OCI-LY1 (cell line): ENCODE data around the gene CCDC93.

Experiments used
- H2AFZ ChIP-seq: fragments of 200-600 bp; sonication (generic), shearing (Covaris generic); 2 replicates; pipeline ENCODE4 v1.6.0; 2014; ENCODE audit warnings: antibody characterized with exemption, mild to moderate bottlenecking, low read length
- H3F3A ChIP-seq: fragments of 200-600 bp; sonication (generic), shearing (Covaris generic); 2 replicates; pipeline ENCODE4 v1.6.0; 2014; ENCODE audit warnings: mild to moderate bottlenecking, antibody characterized with exemption, low read length, moderate library complexity; ENCODE audit not compliant: insufficient read depth
- H3K27ac ChIP-seq: fragments of 200-600 bp; sonication (generic); 2 replicates; pipeline ENCODE4 v1.5.1; 2014; ENCODE audit warnings: low read length, mixed run types, mild to moderate bottlenecking, low read depth; ENCODE audit not compliant: poor library complexity, severe bottlenecking
- H3K27me3 ChIP-seq: fragments of 200-600 bp; sonication (generic); 2 replicates; pipeline ENCODE4 v1.6.0; 2014; ENCODE audit warnings: antibody characterized with exemption, mild to moderate bottlenecking, low read length, moderate library complexity; ENCODE audit not compliant: insufficient read depth
- H3K36me3 ChIP-seq: fragments of 200-600 bp; sonication (generic); 2 replicates; pipeline ENCODE4 v1.6.1; 2014; ENCODE audit warnings: mild to moderate bottlenecking, antibody characterized with exemption, low read length, moderate library complexity, mixed read lengths; ENCODE audit not compliant: insufficient read depth
- H3K4me1 ChIP-seq: fragments of 200-600 bp; sonication (generic); 2 replicates; pipeline ENCODE4 v1.5.1; 2014; ENCODE audit warnings: mild to moderate bottlenecking, low read length, moderate library complexity; ENCODE audit not compliant: insufficient read depth, severe bottlenecking
- H3K4me2 ChIP-seq: fragments of 200-600 bp; sonication (generic), shearing (Covaris generic); 2 replicates; pipeline ENCODE4 v1.6.1; 2014; ENCODE audit warnings: low read length
- H3K4me3 ChIP-seq: fragments of 200-600 bp; sonication (generic); 2 replicates; pipeline ENCODE4 v1.5.1; 2014; ENCODE audit warnings: low read length, low read depth, mild to moderate bottlenecking, mixed read lengths; ENCODE audit not compliant: poor library complexity, severe bottlenecking
- H3K79me2 ChIP-seq: fragments of 200-600 bp; shearing (Covaris generic); 2 replicates; pipeline ENCODE4 v1.6.1; 2016; ENCODE audit warnings: mixed run types, low read length, mixed read lengths; ENCODE audit not compliant: insufficient read depth
- H3K9ac ChIP-seq: fragments of 200-600 bp; sonication (generic), shearing (Covaris generic); 2 replicates; pipeline ENCODE4 v1.6.1; 2014; ENCODE audit warnings: mild to moderate bottlenecking, low read length, mixed read lengths
- H3K9me2 ChIP-seq: fragments of 200-600 bp; sonication (generic), shearing (Covaris generic); 2 replicates; pipeline ENCODE4 v1.6.1; 2014; ENCODE audit warnings: low read depth, mild to moderate bottlenecking, low read length, mixed read lengths
- H3K9me3 ChIP-seq: fragments of 200-600 bp; shearing (Covaris generic); 2 replicates; pipeline ENCODE4 v1.6.1; 2014; ENCODE audit warnings: low read length, mixed read lengths
- H4K20me1 ChIP-seq: fragments of 200-600 bp; sonication (generic), shearing (Covaris generic); 2 replicates; pipeline ENCODE4 v1.6.0; 2016; ENCODE audit warnings: mild to moderate bottlenecking, low read length; ENCODE audit not compliant: insufficient read depth
- EZH2 ChIP-seq: fragments of 200-600 bp; sonication (generic), shearing (Covaris generic); IDR thresholded peaks from 2 replicates; pipeline ENCODE4 v1.8.0; 2017; ENCODE audit warnings: borderline replicate concordance, mixed run types, mild to moderate bottlenecking, antibody characterized with exemption, low read length, moderate library complexity, mixed read lengths
- TF ChIP-seq, protein P1 (sequence below): fragments of 200-600 bp; sonication (generic), shearing (Covaris generic); IDR thresholded peaks from 2 replicates; pipeline ENCODE4 v1.5.1; 2017; ENCODE audit warnings: mild to moderate bottlenecking, antibody characterized with exemption, low read length, moderate library complexity, mixed read lengths

CCDC93 gene

DNA sequence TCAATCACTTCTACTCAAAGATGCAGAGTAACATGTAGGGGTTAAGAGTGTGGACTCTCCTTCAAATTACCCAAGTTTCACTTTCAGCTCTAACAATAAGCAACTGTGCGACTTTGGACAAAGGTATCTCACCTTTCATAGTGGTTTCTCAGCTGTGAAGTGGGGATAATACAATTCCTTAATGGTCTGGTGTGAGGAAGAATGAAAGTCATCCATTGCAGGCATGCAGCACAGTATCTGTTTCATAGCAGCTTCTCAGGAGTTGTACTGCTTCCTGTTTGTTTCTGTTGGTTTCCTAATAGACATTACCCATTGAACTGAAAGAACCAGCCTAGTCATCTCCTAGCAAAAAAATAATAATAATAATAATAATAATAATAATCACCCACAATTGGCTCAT, 125.0 kb downstream of the CCDC93 start:
- TF ChIP-seq, protein P1, sequence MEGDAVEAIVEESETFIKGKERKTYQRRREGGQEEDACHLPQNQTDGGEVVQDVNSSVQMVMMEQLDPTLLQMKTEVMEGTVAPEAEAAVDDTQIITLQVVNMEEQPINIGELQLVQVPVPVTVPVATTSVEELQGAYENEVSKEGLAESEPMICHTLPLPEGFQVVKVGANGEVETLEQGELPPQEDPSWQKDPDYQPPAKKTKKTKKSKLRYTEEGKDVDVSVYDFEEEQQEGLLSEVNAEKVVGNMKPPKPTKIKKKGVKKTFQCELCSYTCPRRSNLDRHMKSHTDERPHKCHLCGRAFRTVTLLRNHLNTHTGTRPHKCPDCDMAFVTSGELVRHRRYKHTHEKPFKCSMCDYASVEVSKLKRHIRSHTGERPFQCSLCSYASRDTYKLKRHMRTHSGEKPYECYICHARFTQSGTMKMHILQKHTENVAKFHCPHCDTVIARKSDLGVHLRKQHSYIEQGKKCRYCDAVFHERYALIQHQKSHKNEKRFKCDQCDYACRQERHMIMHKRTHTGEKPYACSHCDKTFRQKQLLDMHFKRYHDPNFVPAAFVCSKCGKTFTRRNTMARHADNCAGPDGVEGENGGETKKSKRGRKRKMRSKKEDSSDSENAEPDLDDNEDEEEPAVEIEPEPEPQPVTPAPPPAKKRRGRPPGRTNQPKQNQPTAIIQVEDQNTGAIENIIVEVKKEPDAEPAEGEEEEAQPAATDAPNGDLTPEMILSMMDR = no peak
- no peak for TF ChIP-seq EZH2
- Histone ChIP-seq H3K9ac (no peak overlapping the region), H3K79me2 (no peaks in the 10 kb centered on the region), H3K4me2 (no peak overlapping the region), H3K4me3 (no peak overlapping the region), H3K9me3 (no peaks in the 10 kb centered on the region), H4K20me1 (no peaks in the 10 kb centered on the region), H3K27ac (no peak overlapping the region), H3K9me2 (no peaks in the 10 kb centered on the region), H3K4me1 (no peaks in the 10 kb centered on the region), H3F3A (no peaks in the 10 kb centered on the region), H3K27me3 (no peaks in the 10 kb centered on the region; the same call in 1 of the 2 replicates), H3K36me3 (no peaks in the 10 kb centered on the region), H2AFZ (no peak overlapping the region)

- Histone ChIP-seq H3K4me1 (no peaks in the 10 kb centered on the region), H3F3A (no peaks in the 10 kb centered on the region), H3K27ac (no peak overlapping the region), H3K36me3 (no peaks in the 10 kb centered on the region), H3K79me2 (no peaks in the 10 kb centered on the region), H3K9me3 (no peaks in the 10 kb centered on the region), H3K9me2 (no peaks in the 10 kb centered on the region), H4K20me1 (no peaks in the 10 kb centered on the region), H3K27me3 (no peaks in the 10 kb centered on the region; the same call in 1 of the 2 replicates), H3K4me3 (no peak overlapping the region), H3K9ac (no peak overlapping the region), H3K4me2 (no peak overlapping the region), H2AFZ (no peak overlapping the region)
- TF ChIP-seq, protein P1 = no peak
- no peak for TF ChIP-seq EZH2
Observed at GRCh38 chr2:117885308-117885707, 128.6 kb downstream of the CCDC93 start.

- TF ChIP-seq, protein P1 = no peak
- TF ChIP-seq EZH2 = no peak
- Histone ChIP-seq H3K4me3 (no peak overlapping the region), H3K36me3 (no peaks in the 10 kb centered on the region)
Observed at GRCh38 chr2:117879003-117879402, 134.9 kb downstream of the CCDC93 start.

More at GRCh38 chr2:117879003-117879402, 134.9 kb downstream of the CCDC93 start:
- Histone ChIP-seq H3F3A (no peaks in the 10 kb centered on the region), H4K20me1 (no peaks in the 10 kb centered on the region), H3K9me2 (no peaks in the 10 kb centered on the region), H3K27me3 (no peaks in the 10 kb centered on the region), H3K9me3 (no peaks in the 10 kb centered on the region), H3K27ac (no peak overlapping the region), H2AFZ (no peak overlapping the region), H3K4me2 (no peak overlapping the region), H3K4me1 (no peaks in the 10 kb centered on the region), H3K9ac (no peak overlapping the region), H3K79me2 (no peaks in the 10 kb centered on the region)
